ENCODE data around the gene FLNB. TPM values are rescaled to one million over a fixed set of nuclear protein-coding genes. Genes with fewer than 3 reads are reported as not detected.

FLNB gene
- total RNA-seq, 2 experiments from 2014 or later: 33.3 to 37.9 TPM

DNA sequence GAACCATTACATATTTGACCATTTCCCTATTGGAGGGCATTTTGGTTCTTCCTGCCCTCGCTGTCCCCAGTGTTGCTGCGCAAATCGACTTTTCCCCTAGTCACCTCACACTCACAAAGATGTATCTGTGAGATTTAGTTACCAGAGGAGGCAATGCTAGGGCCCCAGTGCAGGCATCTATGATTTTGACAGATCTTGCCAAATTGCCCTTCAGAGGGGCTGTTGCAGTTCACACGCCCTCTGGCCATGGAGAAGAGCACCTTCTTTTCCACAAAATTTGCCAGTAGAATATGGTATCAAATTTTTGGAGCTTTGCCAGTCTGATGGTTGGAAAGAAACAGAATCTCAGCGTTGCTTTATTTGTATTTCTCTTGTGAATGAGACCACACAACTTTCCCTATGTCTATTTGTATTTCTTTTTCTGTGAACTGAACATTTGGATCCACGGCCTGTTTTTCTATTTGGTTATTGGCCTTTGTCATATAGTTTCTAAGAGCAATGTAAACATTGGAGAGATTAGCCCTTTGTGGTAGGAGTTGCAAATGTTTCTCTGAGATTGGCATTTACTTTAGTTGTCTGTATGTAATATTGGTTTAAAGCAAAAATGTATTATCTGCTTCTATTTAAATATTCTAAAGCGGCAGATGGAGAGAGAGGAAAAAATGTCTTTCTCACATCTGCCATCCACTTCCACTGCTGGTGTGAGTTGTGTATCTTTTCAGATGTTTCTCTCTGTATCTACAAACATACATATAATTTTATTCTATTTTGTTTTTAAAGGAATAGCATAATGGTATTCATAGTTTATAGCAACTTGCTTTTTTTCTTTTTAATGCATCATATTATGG is 136.5 kb downstream of the FLNB start:
- Mint-ChIP-seq H3K36me3 (ENCODE audit: low read depth) (peaks cover 33% of the 10 kb centered on the region), H3K4me1 (no peaks in the 10 kb centered on the region), H3K4me3 (no peak overlapping the region), H3K27ac (no peak overlapping the region), H3K27me3 (no peaks in the 10 kb centered on the region), H3K9me3 (no peaks in the 10 kb centered on the region)
- CTCF ChIA-PET: no interaction called here
- no peak for DNase-seq
- POLR2A ChIA-PET: no interaction called here

DNA sequence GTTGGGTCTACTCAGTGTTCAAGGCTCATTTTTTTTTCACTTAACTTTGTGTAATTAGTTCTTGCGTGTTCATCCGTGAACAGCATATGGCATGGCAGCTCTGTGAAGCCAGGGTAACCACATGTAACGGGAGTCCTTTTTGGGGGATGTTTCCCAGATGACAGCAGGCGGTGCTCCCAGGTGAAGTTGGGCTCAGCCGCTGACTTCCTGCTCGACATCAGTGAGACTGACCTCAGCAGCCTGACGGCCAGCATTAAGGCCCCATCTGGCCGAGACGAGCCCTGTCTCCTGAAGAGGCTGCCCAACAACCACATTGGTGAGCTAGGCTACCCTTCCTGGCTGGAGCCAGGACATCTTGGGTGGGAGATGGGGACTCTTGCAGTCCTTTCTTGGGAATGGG is 139.8 kb downstream of the FLNB start:
- H3K27me3 Mint-ChIP-seq: no peaks in the 10 kb centered on the region
- H3K9me3 Mint-ChIP-seq: no peaks in the 10 kb centered on the region
- H3K27ac Mint-ChIP-seq: no peak overlapping the region
- no peaks in the 10 kb centered on the region for H3K4me1 Mint-ChIP-seq
- H3K36me3 Mint-ChIP-seq (ENCODE audit: low read depth): peaks cover 35% of the 10 kb centered on the region
- ChIA-PET CTCF (no interaction called here), POLR2A (no interaction called here)
- no peak overlapping the region for H3K4me3 Mint-ChIP-seq
- DNase-seq: no peak

GRCh38 chr3:58150130-58150809 is 142.0 kb downstream of the FLNB start:
- DNase-seq: no peak
- Mint-ChIP-seq H3K27ac (no peak overlapping the region), H3K9me3 (no peaks in the 10 kb centered on the region), H3K27me3 (no peaks in the 10 kb centered on the region), H3K4me1 (no peaks in the 10 kb centered on the region), H3K36me3 (ENCODE audit: low read depth) (peaks cover 34% of the 10 kb centered on the region), H3K4me3 (no peak overlapping the region)
- POLR2A ChIA-PET: no interaction called here
- CTCF ChIA-PET: no interaction called here

DNA sequence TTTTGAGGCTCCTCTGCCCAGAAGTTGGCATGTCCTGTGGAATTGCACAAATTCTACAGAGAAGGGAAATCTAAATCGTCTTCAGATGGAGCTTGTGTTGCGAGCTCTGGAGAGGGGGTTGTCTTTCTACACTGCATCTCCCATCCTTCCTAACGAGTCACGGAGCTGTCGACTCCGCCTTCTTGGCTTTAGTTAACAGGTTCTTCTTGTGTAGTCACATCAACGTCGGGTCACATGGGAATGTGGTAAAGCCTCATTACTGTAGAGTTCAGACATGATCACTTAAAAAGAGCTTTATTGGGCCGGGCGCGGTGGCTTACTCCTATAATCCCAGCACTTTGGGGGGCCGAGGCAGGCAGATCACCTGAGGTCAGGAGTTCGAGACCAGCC is 142.6 kb downstream of the FLNB start:
- ChIA-PET POLR2A (no interaction called here), CTCF (no interaction called here)
- no peaks in the 10 kb centered on the region for H3K27me3 Mint-ChIP-seq
- H3K4me1 Mint-ChIP-seq: no peaks in the 10 kb centered on the region
- no peak overlapping the region for H3K4me3 Mint-ChIP-seq
- peaks cover 34% of the 10 kb centered on the region for H3K36me3 Mint-ChIP-seq (ENCODE audit: low read depth)
- no peak overlapping the region for H3K27ac Mint-ChIP-seq
- no peaks in the 10 kb centered on the region for H3K9me3 Mint-ChIP-seq
- DNase-seq: no peak

DNA sequence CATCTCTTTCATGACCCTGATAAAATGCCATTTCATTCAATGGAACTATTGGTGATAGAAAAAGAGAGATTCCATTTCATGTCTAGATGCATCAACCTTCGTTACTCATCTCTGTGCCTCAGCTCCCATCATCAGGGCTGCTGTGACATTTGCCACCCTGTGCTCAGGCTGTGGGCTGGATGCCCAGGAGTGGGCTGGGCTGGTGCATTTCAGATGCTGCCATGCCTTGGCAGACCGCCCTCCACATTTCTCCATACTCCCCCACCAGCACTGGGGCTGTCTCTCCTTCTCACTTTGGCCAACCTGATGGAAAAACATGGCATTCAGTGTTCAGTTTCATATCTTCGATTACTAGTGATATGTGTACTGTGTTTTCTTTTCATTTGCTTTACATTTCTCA is 143.4 kb downstream of the FLNB start:
- ChIA-PET CTCF (interaction anchor here (0.7 kb wide), 1 partner anchor 15 kb away, joined by 3 read pairs; no protein-coding TSS in a partner anchor), POLR2A (no interaction called here)
- H3K27ac Mint-ChIP-seq: no peak overlapping the region
- no peak for DNase-seq
- H3K9me3 Mint-ChIP-seq: no peaks in the 10 kb centered on the region
- H3K27me3 Mint-ChIP-seq: no peaks in the 10 kb centered on the region
- no peaks in the 10 kb centered on the region for H3K4me1 Mint-ChIP-seq
- peaks cover 34% of the 10 kb centered on the region for H3K36me3 Mint-ChIP-seq (ENCODE audit: low read depth)
- H3K4me3 Mint-ChIP-seq: no peak overlapping the region

DNA sequence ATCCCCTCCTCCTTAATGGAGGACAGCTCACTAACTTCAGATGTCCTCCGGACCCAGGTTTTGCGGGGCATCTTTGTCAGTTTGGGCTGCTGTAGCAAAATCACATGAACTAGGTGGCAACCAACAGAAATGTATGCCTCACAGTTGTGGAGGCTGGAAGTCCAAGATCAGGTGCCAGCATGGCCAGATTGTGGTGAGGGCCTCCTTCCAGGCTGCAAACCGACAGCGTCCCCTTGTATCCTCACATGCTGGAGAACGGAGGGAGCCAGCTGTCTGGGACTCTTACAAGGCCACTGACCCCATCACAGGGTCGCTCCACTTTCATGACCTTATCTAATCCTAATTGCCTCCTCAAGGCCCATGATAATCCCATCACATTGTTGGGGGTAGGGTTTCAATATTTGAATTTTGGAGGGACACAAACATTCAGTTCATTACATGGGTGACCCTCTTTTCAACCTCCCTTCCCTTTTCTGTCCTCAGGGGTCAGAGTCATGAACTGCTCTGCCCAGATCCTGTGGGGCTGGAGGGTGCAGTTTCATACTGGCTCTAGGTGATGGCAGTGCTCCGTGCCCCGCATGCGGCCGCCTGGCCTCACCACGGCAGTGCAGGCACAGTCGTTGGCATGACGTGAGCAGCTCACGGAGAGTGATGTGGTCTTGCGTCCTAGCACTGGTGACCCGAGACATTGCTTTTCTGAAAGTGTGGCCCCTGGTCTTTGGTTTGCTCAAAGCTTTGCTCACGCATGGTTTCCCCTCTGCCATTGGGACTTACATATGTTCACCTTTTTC is 144.2 kb downstream of the FLNB start:
- Mint-ChIP-seq H3K36me3 (ENCODE audit: low read depth) (peaks cover 33% of the 10 kb centered on the region), H3K27me3 (no peaks in the 10 kb centered on the region), H3K4me1 (no peaks in the 10 kb centered on the region), H3K27ac (no peak overlapping the region), H3K9me3 (no peaks in the 10 kb centered on the region), H3K4me3 (no peak overlapping the region)
- ChIA-PET POLR2A (no interaction called here), CTCF (no interaction called here)
- no peak for DNase-seq

- CTCF ChIA-PET: interaction anchor here (1.1 kb wide), 1 partner anchor 153 kb away, joined by 3 read pairs; the partner anchor contains the start of genes HTD2 and RPP14
- Mint-ChIP-seq H3K27ac (no peak overlapping the region), H3K27me3 (no peaks in the 10 kb centered on the region), H3K4me1 (no peaks in the 10 kb centered on the region), H3K36me3 (ENCODE audit: low read depth) (peaks cover 29% of the 10 kb centered on the region), H3K4me3 (no peak overlapping the region), H3K9me3 (no peaks in the 10 kb centered on the region)
- POLR2A ChIA-PET: no interaction called here
- DNase-seq: no peak
Observed at GRCh38 chr3:58153371-58153770, 145.1 kb downstream of the FLNB start.

DNA sequence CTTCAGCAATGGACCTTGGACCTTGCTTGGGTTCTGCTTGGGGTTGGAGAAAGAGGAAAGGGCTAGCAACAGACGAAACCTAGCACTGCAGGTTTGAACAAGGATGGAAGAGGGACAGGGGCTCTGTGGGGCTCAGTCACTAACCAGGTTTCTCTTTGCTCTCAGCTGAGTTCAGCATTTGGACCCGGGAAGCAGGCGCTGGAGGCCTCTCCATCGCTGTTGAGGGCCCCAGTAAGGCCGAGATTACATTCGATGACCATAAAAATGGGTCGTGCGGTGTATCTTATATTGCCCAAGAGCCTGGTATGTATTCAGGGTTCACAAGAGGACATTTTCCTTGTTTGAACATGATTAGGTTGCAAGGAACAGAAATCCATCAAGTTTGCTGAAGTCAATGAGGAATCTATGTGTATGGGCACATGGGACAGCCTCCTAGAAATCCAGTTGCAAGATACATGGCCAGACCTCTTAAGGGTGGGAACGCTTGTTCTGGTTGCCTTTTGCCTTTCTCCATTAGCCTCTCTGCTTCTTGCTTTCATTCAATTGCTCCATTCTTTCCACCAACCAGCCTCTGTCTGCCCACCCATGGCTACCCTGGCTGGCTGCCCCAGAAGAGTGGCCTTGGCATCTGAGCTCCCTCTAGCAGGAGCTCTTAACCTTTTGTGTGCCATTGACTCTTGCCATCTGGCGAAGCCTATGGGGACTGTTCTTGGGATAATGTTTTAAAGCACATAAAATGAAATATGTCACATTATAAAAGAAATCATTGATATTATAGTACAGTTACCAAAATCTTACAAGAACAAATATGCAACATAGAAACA is 146.6 kb downstream of the FLNB start:
- no peak overlapping the region for H3K27ac Mint-ChIP-seq
- DNase-seq: no peak
- CTCF ChIA-PET: interaction anchor here (0.7 to 1.1 kb wide), 3 partner anchors 12 to 151 kb away, joined by 3 read pairs; partner anchors contain the start of genes HTD2 and RPP14
- no peaks in the 10 kb centered on the region for H3K9me3 Mint-ChIP-seq
- H3K4me1 Mint-ChIP-seq: no peaks in the 10 kb centered on the region
- no peaks in the 10 kb centered on the region for H3K27me3 Mint-ChIP-seq
- peaks cover 15% of the 10 kb centered on the region for H3K36me3 Mint-ChIP-seq (ENCODE audit: low read depth)
- POLR2A ChIA-PET: no interaction called here
- no peak overlapping the region for H3K4me3 Mint-ChIP-seq

GRCh38 chr3:58155838-58156237 is 147.6 kb downstream of the FLNB start:
- Mint-ChIP-seq H3K27ac (no peak overlapping the region), H3K4me3 (no peak overlapping the region), H3K4me1 (peaks cover under 1% of the 10 kb centered on the region), H3K36me3 (ENCODE audit: low read depth) (peaks cover 14% of the 10 kb centered on the region), H3K27me3 (no peaks in the 10 kb centered on the region), H3K9me3 (no peaks in the 10 kb centered on the region)
- CTCF ChIA-PET: no interaction called here
- POLR2A ChIA-PET: no interaction called here
- no peak for DNase-seq

- DNase-seq: no peak
- no peak overlapping the region for H3K4me3 Mint-ChIP-seq
- no peak overlapping the region for H3K27ac Mint-ChIP-seq
- ChIA-PET CTCF (interaction anchor here (1.0 to 1.7 kb wide), 3 partner anchors 9 to 150 kb away, joined by 3 to 10 read pairs (median 3); no protein-coding TSS in a partner anchor), POLR2A (no interaction called here)
- H3K27me3 Mint-ChIP-seq: no peaks in the 10 kb centered on the region
- peaks cover 16% of the 10 kb centered on the region for H3K36me3 Mint-ChIP-seq (ENCODE audit: low read depth)
- H3K9me3 Mint-ChIP-seq: no peaks in the 10 kb centered on the region
- H3K4me1 Mint-ChIP-seq: peaks cover 12% of the 10 kb centered on the region
Observed at GRCh38 chr3:58157700-58158099, 149.5 kb downstream of the FLNB start.

- CTCF ChIA-PET: interaction anchor here (1.0 to 1.7 kb wide), 3 partner anchors 8 to 151 kb away, joined by 3 to 10 read pairs (median 4); no protein-coding TSS in a partner anchor
- H3K4me3 Mint-ChIP-seq: no peak overlapping the region
- peaks cover 21% of the 10 kb centered on the region for H3K36me3 Mint-ChIP-seq (ENCODE audit: low read depth)
- POLR2A ChIA-PET: interaction anchor here (1.4 kb wide), 1 partner anchor 150 kb away, joined by 3 read pairs; the partner anchor contains the start of gene FLNB
- no peak overlapping the region for H3K27ac Mint-ChIP-seq
- no peaks in the 10 kb centered on the region for H3K9me3 Mint-ChIP-seq
- H3K4me1 Mint-ChIP-seq: peaks cover 12% of the 10 kb centered on the region
- no peak for DNase-seq
- H3K27me3 Mint-ChIP-seq: no peaks in the 10 kb centered on the region
Observed at GRCh38 chr3:58158442-58159153, 150.4 kb downstream of the FLNB start.

GRCh38 chr3:58160399-58160798 is 152.2 kb downstream of the FLNB start:
- CTCF ChIA-PET: interaction anchor here (1.0 kb wide), 1 partner anchor 153 kb away, joined by 4 read pairs; no protein-coding TSS in a partner anchor
- DNase-seq: no peak

More at GRCh38 chr3:58160399-58160798, 152.2 kb downstream of the FLNB start:
- H3K27me3 Mint-ChIP-seq: no peaks in the 10 kb centered on the region
- H3K27ac Mint-ChIP-seq: no peak overlapping the region
- peaks cover 12% of the 10 kb centered on the region for H3K4me1 Mint-ChIP-seq
- H3K36me3 Mint-ChIP-seq (ENCODE audit: low read depth): peaks cover 19% of the 10 kb centered on the region
- no peaks in the 10 kb centered on the region for H3K9me3 Mint-ChIP-seq
- no peak overlapping the region for H3K4me3 Mint-ChIP-seq
- POLR2A ChIA-PET: no interaction called here
